CD4-positive, alpha-beta T cell treated with Interleukin-4 for 4 hours (primary cell): ENCODE measurements around the gene SLCO4A1.

Experiments
- DNase-seq: peaks from one replicate; pipeline ENCODE4 v3.0.0-alpha.2; 2020

The SLCO4A1 gene

DNA sequence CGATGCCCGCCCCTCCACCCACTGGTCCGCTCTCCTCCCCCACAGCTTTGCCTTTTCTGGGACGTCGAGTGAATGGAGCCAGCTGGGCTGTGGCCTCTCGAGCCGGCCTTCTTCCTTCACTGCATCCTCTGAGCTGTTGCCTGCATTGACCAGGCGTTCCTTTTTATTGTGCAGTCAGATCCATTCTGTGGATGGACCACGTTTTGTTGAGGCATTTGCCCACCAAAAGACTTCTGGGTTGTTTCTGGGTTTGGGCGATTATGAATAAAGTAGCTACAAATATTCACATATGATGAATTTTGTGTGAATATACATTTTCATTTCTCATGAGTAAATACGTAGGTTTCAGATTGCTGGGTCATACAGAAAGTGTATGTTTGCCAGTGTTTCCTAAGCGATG lies 76.2 kb downstream of the SLCO4A1 start:
- no peak for DNase-seq

DNA sequence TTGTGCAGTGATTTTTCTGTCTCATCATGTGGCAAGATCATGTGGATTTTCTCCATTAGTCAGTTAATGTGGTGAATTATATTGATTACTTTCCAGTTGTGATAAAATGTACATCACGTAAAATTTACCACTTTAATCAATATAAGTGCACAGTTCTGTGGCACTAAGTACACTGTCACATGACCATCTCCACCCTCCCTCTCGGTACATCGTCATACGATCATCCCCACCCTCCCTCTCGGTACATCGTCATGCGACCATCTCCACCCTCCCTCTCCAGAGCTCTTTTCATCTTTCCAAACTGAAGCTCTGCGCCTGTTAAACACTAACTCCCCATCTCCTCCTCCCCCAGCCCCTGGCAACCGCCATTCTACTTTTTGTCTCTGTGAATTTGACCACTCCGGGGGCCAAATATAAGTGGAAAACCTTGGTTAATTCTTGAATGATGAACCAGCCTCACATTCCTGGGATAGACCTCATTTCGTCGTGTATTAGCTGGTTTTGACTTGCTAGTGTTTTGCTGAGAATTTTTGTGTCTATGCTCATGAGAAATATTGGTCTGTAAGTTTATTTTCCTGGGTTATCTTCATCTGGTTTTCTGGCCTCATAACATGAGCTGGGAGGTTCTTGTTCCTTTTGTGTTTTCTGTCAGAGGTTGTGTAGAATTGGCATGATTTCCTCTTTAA lies 77.1 kb downstream of the SLCO4A1 start:
- no peak for DNase-seq
